Stimulated activated CD4-positive, alpha-beta T cell treated with anti-CD3 and anti-CD28 coated beads, Interleukin-4, amount 100 ng/mL, for 1 hour (primary cell): ENCODE data around the gene XYLT1.

Experiments
- DNase-seq: peaks from one replicate; pipeline ENCODE4 v3.0.0-alpha.2; 2020

XYLT1 gene

GRCh38 chr16:17241264-17241835, 229.4 kb downstream of the XYLT1 start:
- DNase-seq, result no peak

- DNase-seq, result no peak
These were observed 232.3 kb downstream of the XYLT1 start for GRCh38 chr16:17238285-17239028.

GRCh38 chr16:17237350-17237944, 233.3 kb downstream of the XYLT1 start:
- DNase-seq, result no peak

- no peak for DNase-seq
These were observed 235.5 kb downstream of the XYLT1 start for GRCh38 chr16:17235147-17235815.

DNA sequence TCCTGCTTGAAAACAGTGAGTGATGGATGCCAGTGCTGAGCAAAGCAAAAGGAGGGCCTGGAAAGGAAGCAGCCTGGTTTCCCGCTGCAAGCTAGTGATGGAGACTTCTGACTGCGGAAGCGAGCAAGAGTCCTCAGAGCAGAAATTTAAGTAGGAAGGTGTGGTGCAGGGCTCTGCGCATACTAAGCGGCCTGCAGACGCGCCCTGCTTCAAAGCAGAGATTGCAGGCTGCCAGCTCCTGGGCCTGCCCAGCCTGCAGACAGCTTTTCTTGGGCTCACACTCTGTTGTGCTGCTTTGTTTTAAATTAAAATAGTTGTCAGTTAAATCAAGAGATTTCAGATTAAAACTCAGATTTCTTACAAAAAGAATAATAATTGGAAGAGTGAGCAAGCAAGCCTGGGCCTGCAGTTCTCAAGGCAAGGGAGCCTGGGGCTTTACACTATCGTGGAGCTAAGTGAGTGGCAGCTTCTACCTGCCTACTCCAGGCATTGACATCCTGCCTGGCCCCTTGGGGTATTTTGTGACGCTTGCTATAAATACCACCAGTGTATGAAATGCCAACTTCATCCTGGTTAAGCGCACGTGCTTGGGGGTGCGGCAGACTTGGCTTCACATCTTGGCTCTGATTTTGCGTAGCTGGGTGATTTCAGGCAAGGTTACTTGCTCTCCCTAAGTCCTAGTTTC, 237.3 kb downstream of the XYLT1 start:
- no peak for DNase-seq

DNA sequence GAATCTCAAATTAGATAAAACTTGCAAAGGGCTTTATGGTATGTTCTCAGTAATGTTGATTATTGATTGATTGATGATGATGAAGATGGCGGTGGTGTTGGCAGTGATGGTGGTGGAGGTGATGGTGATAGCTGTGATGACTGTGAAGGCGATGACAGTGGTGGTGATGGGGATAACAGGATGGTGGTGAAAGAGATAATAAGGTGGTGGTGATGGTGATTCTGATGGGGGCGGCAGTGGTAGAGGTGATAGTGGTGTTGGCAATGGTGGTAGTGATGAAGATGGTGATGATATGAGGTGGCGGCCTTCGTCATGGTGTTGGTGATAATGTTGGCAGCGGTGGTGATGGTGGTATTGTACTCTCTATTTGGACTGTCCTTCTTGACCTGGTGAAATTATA, 238.3 kb downstream of the XYLT1 start:
- no peak for DNase-seq

DNA sequence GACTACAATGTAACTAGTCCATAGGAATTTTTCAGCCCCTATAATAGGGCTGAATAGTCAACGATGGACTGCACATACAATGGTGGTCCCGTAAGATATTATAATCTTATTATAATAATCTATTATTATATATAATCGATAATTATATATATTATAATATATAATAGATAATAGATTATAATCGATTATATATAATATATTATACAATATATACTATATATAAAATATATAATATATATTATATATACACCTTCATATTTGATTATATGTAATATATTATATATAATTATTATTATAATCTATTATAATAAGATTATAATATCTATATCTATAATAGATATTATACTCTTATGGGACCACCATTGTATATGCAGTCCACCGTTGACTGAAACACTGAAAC, 238.8 kb downstream of the XYLT1 start:
- no peak for DNase-seq

DNA sequence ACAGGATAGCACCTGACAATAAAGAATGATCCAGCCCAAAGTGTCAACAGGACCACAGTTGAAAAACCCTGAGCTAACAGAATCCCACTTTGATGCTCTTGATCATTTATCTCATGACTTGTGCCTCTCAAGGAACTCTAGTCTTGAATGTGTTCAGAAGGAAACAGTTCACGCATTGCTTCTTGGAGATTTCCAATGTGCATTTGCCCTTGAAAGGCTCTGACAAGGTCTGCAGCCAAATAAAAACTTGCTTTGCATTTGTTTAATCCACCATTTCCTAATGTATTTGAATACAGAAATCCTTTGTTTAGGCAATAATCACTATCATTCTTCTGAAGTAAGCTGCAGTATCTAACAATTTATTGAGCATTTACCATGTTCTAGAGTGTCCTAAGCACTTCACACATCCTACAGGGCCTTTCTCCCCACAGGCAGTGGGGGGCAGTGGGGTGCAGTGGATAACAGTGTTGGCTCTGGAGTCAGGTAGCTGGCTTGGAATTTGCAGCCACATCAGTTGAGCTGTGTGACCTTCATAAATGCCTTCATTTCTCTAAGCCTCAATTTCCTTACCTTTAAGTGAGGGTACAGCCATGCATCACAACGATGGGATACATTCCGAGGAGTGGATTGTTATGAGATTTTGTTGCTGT, 239.7 kb downstream of the XYLT1 start:
- no peak for DNase-seq

DNA sequence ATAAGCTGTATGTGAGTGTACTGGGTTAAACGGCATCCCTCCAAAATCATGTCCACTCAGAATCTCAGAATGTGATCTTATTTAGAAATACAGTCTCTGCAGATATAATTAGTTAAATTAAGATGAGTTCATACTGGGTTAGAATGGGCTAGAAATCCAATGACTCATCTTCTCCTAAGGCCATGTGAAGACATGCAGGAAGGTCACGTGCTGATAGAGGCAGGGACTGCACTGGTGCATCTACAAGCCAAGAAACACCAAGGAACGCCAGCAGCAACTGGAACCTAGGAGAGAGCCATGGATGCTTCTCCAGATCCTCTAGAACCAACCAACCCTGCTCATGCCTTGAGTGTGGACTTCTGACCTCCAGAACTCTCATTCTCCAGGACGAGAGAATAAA, 241.0 kb downstream of the XYLT1 start:
- no peak for DNase-seq

GRCh38 chr16:17229131-17229530, 241.6 kb downstream of the XYLT1 start:
- DNase-seq, result no peak

DNA sequence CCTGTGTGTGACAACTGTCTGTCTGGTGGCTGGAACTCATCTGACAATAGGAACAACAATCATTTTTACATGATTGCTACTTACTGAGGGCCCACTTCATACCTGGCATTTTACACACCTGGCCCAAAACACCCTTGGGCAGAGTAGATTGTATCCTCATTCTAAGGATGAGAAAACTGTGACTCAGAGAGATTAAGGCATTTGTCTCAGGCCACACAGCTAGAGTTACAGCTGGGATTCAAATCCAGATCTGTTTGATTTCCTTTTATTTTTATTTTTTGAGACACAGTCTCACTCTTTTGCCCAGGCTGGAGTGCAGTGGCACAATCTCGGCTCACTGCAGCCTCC, 242.1 kb downstream of the XYLT1 start:
- DNase-seq, result no peak

DNA sequence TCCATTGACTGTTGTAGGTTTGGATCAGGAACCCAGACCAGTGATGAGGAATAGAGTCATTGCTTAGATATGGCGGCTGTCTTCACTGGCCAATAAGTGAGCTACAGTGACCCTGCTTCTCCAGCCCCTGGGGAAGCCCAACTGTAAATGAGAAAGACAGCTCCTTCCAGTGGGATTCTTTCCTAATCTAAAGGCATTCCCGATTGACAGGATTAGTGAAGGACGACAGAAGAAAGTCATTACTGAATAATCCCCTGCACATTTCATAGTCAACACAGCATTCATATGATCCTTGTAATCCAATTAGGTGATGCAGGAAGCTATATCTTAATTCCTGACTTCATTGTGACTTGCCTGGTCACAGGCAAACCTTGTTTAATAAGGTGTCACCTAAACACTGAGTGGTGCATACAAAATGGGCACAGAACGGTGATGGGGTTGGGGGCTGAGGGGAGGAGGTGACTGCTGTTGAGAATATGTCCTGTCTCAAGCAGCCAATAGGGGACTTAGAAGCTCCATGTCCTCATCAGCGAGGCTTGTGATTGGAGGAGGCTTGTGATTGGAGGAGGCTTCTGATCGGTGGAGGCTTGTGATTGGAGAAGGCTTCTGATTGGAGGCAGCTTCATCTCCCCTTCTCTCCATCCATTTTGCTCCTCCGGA, 242.6 kb downstream of the XYLT1 start:
- no peak for DNase-seq

GRCh38 chr16:17227278-17227677, 243.5 kb downstream of the XYLT1 start:
- DNase-seq, result no peak

DNA sequence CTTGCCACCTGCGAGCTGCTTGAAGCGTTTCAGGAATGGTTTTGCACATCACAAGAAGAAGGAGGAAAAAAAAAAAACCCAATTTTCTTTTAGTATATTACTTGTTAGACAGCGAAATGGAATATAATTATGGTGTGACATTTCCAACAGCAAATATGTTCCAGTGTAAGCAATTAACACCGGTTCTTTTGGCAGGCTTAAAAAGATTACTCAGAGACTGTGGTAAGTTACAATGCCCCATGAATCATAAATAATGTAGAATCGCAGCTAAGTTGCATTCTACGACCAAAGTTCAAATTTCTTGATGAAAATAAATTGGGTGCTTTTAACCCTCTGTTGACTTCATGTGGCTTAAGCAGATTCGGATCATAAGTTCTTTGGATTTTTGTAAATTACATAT, 245.2 kb downstream of the XYLT1 start:
- DNase-seq, result no peak

- no peak for DNase-seq
These were observed 245.9 kb downstream of the XYLT1 start for GRCh38 chr16:17224879-17225281.

DNA sequence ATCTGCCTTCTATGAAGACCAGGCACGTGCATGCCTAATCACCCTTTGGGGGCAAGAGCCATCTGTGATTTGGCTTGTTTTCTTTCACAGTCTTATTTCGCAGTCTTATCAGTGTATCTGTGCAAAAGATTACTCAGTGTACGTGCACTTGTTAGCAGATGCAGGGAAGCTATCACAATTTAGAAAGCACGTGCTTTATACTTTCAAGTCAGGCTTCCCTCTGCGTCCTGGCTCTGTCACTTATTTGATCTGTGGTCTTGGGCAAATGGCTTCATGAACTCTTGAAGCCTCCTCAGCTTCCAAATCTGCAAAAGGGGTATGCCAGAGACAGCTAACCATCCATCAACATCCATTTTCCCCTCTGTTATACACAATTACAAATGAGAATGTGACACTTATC, 246.4 kb downstream of the XYLT1 start:
- no peak for DNase-seq

GRCh38 chr16:17223576-17223975, 247.2 kb downstream of the XYLT1 start:
- DNase-seq, result no peak

DNA sequence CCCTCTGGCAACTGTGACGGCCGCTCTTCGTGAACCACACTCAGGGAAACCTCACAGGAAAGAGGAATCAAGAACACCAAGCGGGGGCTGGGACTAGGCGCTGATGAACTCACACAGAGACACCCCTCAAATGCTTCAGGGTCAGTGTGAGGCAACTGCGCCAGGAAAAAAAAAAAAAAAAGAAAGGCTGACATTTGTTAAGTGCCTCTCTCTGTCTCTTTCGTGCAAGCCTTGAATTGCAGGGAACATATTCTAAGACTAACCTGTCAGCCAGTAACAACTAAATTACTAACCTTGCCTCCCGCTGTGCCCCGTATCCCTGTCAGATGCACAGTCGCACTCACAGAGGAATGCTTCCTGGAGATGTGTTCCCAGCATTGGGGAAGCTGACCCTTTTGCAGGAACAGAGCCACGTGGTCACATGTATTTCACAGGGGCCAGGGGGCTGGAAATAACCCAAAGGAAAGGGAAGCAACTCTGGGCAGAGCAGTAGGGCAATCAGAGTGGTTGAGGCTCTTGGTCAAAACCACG, 247.8 kb downstream of the XYLT1 start:
- DNase-seq, result no peak

GRCh38 chr16:17219991-17220390, 250.8 kb downstream of the XYLT1 start:
- DNase-seq, result no peak

DNA sequence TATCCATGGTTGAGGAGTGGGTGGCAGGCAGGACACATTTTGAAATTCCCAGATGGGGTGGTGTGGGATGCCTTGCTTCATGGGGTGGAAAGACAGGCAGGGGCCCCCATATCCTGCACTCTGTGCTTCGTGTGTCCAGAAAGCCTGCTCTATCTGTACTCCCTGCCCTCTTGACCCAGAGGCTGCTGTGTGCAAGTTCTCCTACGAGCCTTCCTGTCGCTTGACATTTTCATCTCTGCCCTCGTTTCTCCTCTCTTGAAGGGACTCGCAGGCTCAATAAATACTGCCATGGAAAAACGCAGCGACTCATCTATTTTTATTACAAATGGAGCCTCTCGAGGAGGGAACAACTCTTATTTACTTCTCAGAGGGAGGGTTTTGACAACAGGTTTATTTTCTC, 254.8 kb downstream of the XYLT1 start:
- DNase-seq, result no peak

DNA sequence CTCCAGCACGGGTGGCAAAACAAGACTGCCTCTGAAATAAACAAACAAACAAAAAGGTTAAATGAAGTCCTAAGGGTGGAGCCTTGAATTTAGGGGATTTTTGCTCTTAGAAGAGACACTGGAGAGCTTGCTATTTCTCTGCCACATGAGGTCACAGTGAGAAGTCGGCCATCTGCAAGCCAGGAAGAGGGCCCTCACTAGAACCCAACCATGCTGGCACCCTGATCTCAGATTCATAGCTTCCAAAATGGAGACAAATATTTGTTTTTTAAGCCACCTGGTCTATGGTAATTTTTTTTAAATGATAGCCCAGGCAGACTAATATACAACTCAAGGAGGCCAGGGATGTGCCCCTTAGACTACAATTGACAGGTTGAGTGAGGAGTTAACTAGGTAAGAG, 255.5 kb downstream of the XYLT1 start:
- DNase-seq, result no peak

GRCh38 chr16:17213974-17214373, 256.8 kb downstream of the XYLT1 start:
- DNase-seq, result no peak
